OCI-LY1 (cell line): ENCODE results near the gene AGRN.

Experiments
- H2AFZ ChIP-seq: fragments of 200-600 bp; sonication (generic), shearing (Covaris generic); 2 replicates; pipeline ENCODE4 v1.6.0; 2014; ENCODE audit warnings: antibody characterized with exemption, mild to moderate bottlenecking, low read length
- H3F3A ChIP-seq: fragments of 200-600 bp; sonication (generic), shearing (Covaris generic); 2 replicates; pipeline ENCODE4 v1.6.0; 2014; ENCODE audit warnings: mild to moderate bottlenecking, antibody characterized with exemption, low read length, moderate library complexity; ENCODE audit not compliant: insufficient read depth
- H3K27ac ChIP-seq: fragments of 200-600 bp; sonication (generic); 2 replicates; pipeline ENCODE4 v1.5.1; 2014; ENCODE audit warnings: low read length, mixed run types, mild to moderate bottlenecking, low read depth; ENCODE audit not compliant: poor library complexity, severe bottlenecking
- H3K27me3 ChIP-seq: fragments of 200-600 bp; sonication (generic); 2 replicates; pipeline ENCODE4 v1.6.0; 2014; ENCODE audit warnings: antibody characterized with exemption, mild to moderate bottlenecking, low read length, moderate library complexity; ENCODE audit not compliant: insufficient read depth
- H3K36me3 ChIP-seq: fragments of 200-600 bp; sonication (generic); 2 replicates; pipeline ENCODE4 v1.6.1; 2014; ENCODE audit warnings: mild to moderate bottlenecking, antibody characterized with exemption, low read length, moderate library complexity, mixed read lengths; ENCODE audit not compliant: insufficient read depth
- H3K4me1 ChIP-seq: fragments of 200-600 bp; sonication (generic); 2 replicates; pipeline ENCODE4 v1.5.1; 2014; ENCODE audit warnings: mild to moderate bottlenecking, low read length, moderate library complexity; ENCODE audit not compliant: insufficient read depth, severe bottlenecking
- H3K4me2 ChIP-seq: fragments of 200-600 bp; sonication (generic), shearing (Covaris generic); 2 replicates; pipeline ENCODE4 v1.6.1; 2014; ENCODE audit warnings: low read length
- H3K4me3 ChIP-seq: fragments of 200-600 bp; sonication (generic); 2 replicates; pipeline ENCODE4 v1.5.1; 2014; ENCODE audit warnings: low read length, low read depth, mild to moderate bottlenecking, mixed read lengths; ENCODE audit not compliant: poor library complexity, severe bottlenecking
- H3K79me2 ChIP-seq: fragments of 200-600 bp; shearing (Covaris generic); 2 replicates; pipeline ENCODE4 v1.6.1; 2016; ENCODE audit warnings: mixed run types, low read length, mixed read lengths; ENCODE audit not compliant: insufficient read depth
- H3K9ac ChIP-seq: fragments of 200-600 bp; sonication (generic), shearing (Covaris generic); 2 replicates; pipeline ENCODE4 v1.6.1; 2014; ENCODE audit warnings: mild to moderate bottlenecking, low read length, mixed read lengths
- H3K9me2 ChIP-seq: fragments of 200-600 bp; sonication (generic), shearing (Covaris generic); 2 replicates; pipeline ENCODE4 v1.6.1; 2014; ENCODE audit warnings: low read depth, mild to moderate bottlenecking, low read length, mixed read lengths
- H3K9me3 ChIP-seq: fragments of 200-600 bp; shearing (Covaris generic); 2 replicates; pipeline ENCODE4 v1.6.1; 2014; ENCODE audit warnings: low read length, mixed read lengths
- H4K20me1 ChIP-seq: fragments of 200-600 bp; sonication (generic), shearing (Covaris generic); 2 replicates; pipeline ENCODE4 v1.6.0; 2016; ENCODE audit warnings: mild to moderate bottlenecking, low read length; ENCODE audit not compliant: insufficient read depth
- EZH2 ChIP-seq: fragments of 200-600 bp; sonication (generic), shearing (Covaris generic); IDR thresholded peaks from 2 replicates; pipeline ENCODE4 v1.8.0; 2017; ENCODE audit warnings: borderline replicate concordance, mixed run types, mild to moderate bottlenecking, antibody characterized with exemption, low read length, moderate library complexity, mixed read lengths
- TF ChIP-seq, protein P1 (sequence below): fragments of 200-600 bp; sonication (generic), shearing (Covaris generic); IDR thresholded peaks from 2 replicates; pipeline ENCODE4 v1.5.1; 2017; ENCODE audit warnings: mild to moderate bottlenecking, antibody characterized with exemption, low read length, moderate library complexity, mixed read lengths

The AGRN gene

DNA sequence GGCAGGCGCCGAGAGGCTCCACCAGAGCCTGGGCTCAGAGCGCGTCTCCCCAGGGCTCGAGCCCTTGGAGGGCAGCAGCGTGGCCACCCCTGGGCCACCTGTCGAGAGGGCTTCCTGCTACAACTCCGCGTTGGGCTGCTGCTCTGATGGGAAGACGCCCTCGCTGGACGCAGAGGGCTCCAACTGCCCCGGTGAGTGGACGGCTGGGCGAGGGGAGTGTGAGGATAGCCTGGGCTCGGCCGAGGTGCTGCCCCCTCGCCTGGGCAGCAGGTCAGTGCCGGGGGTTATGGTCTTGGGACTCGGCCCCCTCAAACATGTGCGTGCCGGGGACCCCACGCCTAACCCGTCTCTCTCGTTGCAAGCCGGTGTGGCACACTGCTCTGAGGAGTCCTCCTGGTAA lies 26.8 kb downstream of the AGRN start:
- no peak overlapping the region for H3K4me2 ChIP-seq
- H3K27me3 ChIP-seq: no peaks in the 10 kb centered on the region; the same call in 1 of the 2 replicates
- H3F3A ChIP-seq: no peaks in the 10 kb centered on the region
- H3K9me3 ChIP-seq: no peaks in the 10 kb centered on the region
- H3K27ac ChIP-seq: no peak overlapping the region
- H3K4me1 ChIP-seq: no peaks in the 10 kb centered on the region
- no peaks in the 10 kb centered on the region for H3K36me3 ChIP-seq
- H2AFZ ChIP-seq: no peak overlapping the region
- H3K9ac ChIP-seq: no peak overlapping the region
- no peaks in the 10 kb centered on the region for H3K79me2 ChIP-seq
- H3K9me2 ChIP-seq: no peaks in the 10 kb centered on the region
- no peak overlapping the region for H3K4me3 ChIP-seq
- TF ChIP-seq, protein P1, sequence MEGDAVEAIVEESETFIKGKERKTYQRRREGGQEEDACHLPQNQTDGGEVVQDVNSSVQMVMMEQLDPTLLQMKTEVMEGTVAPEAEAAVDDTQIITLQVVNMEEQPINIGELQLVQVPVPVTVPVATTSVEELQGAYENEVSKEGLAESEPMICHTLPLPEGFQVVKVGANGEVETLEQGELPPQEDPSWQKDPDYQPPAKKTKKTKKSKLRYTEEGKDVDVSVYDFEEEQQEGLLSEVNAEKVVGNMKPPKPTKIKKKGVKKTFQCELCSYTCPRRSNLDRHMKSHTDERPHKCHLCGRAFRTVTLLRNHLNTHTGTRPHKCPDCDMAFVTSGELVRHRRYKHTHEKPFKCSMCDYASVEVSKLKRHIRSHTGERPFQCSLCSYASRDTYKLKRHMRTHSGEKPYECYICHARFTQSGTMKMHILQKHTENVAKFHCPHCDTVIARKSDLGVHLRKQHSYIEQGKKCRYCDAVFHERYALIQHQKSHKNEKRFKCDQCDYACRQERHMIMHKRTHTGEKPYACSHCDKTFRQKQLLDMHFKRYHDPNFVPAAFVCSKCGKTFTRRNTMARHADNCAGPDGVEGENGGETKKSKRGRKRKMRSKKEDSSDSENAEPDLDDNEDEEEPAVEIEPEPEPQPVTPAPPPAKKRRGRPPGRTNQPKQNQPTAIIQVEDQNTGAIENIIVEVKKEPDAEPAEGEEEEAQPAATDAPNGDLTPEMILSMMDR: no peak
- TF ChIP-seq EZH2: no peak
- no peaks in the 10 kb centered on the region for H4K20me1 ChIP-seq

DNA sequence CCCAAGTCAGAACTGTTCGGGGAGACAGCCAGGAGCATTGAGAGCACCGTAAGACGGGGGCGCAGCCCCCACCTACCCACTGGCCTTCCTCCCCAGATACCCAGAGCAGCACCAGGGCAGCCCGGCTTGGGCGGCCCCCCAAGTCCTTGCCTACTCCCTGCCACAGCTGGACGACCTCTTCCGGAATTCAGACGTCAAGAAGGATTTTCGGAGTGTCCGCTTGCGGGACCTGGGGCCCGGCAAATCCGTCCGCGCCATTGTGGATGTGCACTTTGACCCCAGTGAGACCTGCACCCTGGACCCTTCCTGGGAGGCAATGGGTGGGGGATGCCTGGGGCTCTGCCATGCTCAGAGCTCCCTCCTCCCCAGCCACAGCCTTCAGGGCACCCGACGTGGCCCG lies 27.5 kb downstream of the AGRN start:
- Histone ChIP-seq H3K36me3 (no peaks in the 10 kb centered on the region), H4K20me1 (no peaks in the 10 kb centered on the region), H2AFZ (no peak overlapping the region), H3K4me2 (no peak overlapping the region), H3K9me3 (no peaks in the 10 kb centered on the region), H3K4me1 (no peaks in the 10 kb centered on the region), H3K9me2 (no peaks in the 10 kb centered on the region), H3K27me3 (no peaks in the 10 kb centered on the region; the same call in 1 of the 2 replicates), H3K9ac (no peak overlapping the region), H3K79me2 (no peaks in the 10 kb centered on the region), H3K4me3 (no peak overlapping the region), H3K27ac (no peak overlapping the region), H3F3A (no peaks in the 10 kb centered on the region)
- TF ChIP-seq, protein P1: no peak
- TF ChIP-seq EZH2: no peak

DNA sequence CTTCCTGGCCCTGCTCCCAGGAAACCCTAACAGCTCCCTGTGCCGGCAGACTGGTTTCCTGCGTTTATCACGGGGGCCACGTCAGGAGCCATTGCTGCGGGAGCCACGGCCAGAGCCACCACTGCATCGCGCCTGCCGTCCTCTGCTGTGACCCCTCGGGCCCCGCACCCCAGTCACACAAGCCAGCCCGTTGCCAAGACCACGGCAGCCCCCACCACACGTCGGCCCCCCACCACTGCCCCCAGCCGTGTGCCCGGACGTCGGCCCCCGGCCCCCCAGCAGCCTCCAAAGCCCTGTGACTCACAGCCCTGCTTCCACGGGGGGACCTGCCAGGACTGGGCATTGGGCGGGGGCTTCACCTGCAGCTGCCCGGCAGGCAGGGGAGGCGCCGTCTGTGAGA lies 28.0 kb downstream of the AGRN start:
- no peaks in the 10 kb centered on the region for H3K4me1 ChIP-seq
- H3K79me2 ChIP-seq: no peaks in the 10 kb centered on the region
- no peaks in the 10 kb centered on the region for H4K20me1 ChIP-seq
- H3K9me2 ChIP-seq: no peaks in the 10 kb centered on the region
- no peak overlapping the region for H3K27ac ChIP-seq
- no peak overlapping the region for H3K9ac ChIP-seq
- H3K9me3 ChIP-seq: no peaks in the 10 kb centered on the region
- no peaks in the 10 kb centered on the region; the same call in 1 of the 2 replicates for H3K27me3 ChIP-seq
- TF ChIP-seq, protein P1: no peak
- no peak for TF ChIP-seq EZH2
- no peaks in the 10 kb centered on the region for H3F3A ChIP-seq
- H3K4me2 ChIP-seq: no peak overlapping the region
- no peak overlapping the region for H2AFZ ChIP-seq
- no peak overlapping the region for H3K4me3 ChIP-seq
- H3K36me3 ChIP-seq: no peaks in the 10 kb centered on the region
